Gastroesophageal sphincter (tissue), 4 donors: Measurements from ENCODE around the gene CENPV. TPM values are rescaled to one million over a fixed set of nuclear protein-coding genes. Genes with fewer than 3 reads are reported as not detected.

ENCODE experiments used
- ATAC-seq: fragments of 150-250 bp; one replicate; pipeline ENCODE4 v1.9.1; 2016; ENCODE audit warnings: mild to moderate bottlenecking, moderate library complexity
- H3K27ac ChIP-seq, 4 donors: fragments of 200-600 bp; sonication (generic) in 3 of 4; 1 replicate in 3 of 4; 2 replicates in 1 of 4; pipeline ENCODE4 v1.5.1; 2016 to 2019
- H3K27me3 ChIP-seq: fragments of 200-600 bp; sonication (generic); one replicate; pipeline ENCODE4 v1.5.1; 2019
- H3K36me3 ChIP-seq, 2 donors: fragments of 200-600 bp; sonication (generic); one replicate each; pipeline ENCODE4 v1.5.1; 2019; ENCODE audit warnings: control low read depth in 1 of 2
- H3K4me1 ChIP-seq, 3 donors: fragments of 200-600 bp; sonication (generic); 1 replicate in 2 of 3; 2 replicates in 1 of 3; pipeline ENCODE4 v1.5.1; 2016 to 2019; ENCODE audit warnings: control low read depth in 2 of 3
- H3K4me3 ChIP-seq, 2 donors: fragments of 200-600 bp; sonication (generic); one replicate each; pipeline ENCODE4 v1.5.1; 2019; ENCODE audit warnings: mild to moderate bottlenecking in 1 of 2, moderate library complexity in 1 of 2
- H3K9me3 ChIP-seq, 3 donors: fragments of 200-600 bp; sonication (generic); one replicate each; pipeline ENCODE4 v1.5.1; 2017 to 2019; ENCODE audit warnings: control low read depth in 2 of 3
- CTCF ChIP-seq, 4 experiments: fragments of 200-600 bp in 2 of 4; fragments of 450-650 bp in 2 of 4; sonication (generic) in 1 of 4; IDR thresholded peaks; one replicate each; pipeline ENCODE4 v1.5.1; 2017 to 2019; ENCODE audit warnings: antibody characterized with exemption in 4 of 4, mild to moderate bottlenecking in 2 of 4, moderate library complexity in 2 of 4
- EP300 ChIP-seq: sonication (generic); formaldehyde crosslinking; IDR thresholded peaks from one replicate; pipeline ENCODE4 v1.6.1; 2017; ENCODE audit warnings: antibody characterized with exemption, mild to moderate bottlenecking
- POLR2A ChIP-seq, 2 donors: fragments of 450-650 bp; IDR thresholded peaks; one replicate each; pipeline ENCODE4 v1.6.1; 2017; ENCODE audit warnings: antibody characterized with exemption in 2 of 2, mild to moderate bottlenecking in 2 of 2, moderate library complexity in 1 of 2
- POLR2AphosphoS5 ChIP-seq: sonication (generic); formaldehyde crosslinking; IDR thresholded peaks from one replicate; pipeline ENCODE4 v1.6.1; 2017; ENCODE audit warnings: antibody characterized with exemption
- WGBS, 2 donors: methylation state at CpG; one replicate each; pipeline ENCODE4 v1.1.5; 2018; ENCODE audit warnings: low coverage in 1 of 2; 5-methylcytosine and 5-hydroxymethylcytosine counted together
- total RNA-seq, 4 donors: library from RNA; depleted of rRNA; stranded (reverse); fragments of >200 nt; gene quantifications; one replicate each; pipeline ENCODE4 v1.1.0, GENCODE V29; 2016

The CENPV gene
- total RNA-seq, 4 donors from 2014 or later, result 7.3 to 16.4 (median 10.3) TPM

DNA sequence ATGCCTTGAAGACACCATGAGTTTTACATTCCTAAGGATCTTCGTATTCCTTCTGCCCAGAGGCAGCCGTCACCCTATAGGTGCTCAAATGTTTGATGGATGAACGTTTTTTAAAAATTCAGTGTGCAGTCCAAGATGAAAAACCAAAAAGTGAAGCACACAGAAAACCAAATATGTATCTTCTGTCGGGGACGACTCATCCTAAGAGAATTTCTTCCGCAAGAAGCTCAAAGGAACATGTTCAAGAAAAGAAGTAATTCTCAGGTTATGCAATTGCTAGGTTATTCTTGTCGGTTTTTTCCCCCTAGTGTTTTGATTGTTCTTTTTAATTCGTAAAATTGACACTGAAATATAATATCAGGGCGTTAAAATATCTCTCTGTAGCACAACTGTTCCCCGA, 1.4 kb downstream of the CENPV start:
- no peak for ATAC-seq
- Histone ChIP-seq H3K4me1 (peaks cover 0 to 20% (median 3%) of the 10 kb centered on the region in 3 donors), H3K27ac (no peak overlapping the region), H3K4me3 (peak overlapping the region; percentile 81 to 84), H3K27me3 (no peaks in the 10 kb centered on the region), H3K9me3 (no peaks in the 10 kb centered on the region), H3K36me3 (peaks cover 0 to 24% of the 10 kb centered on the region in 2 donors)
- no peak for TF ChIP-seq EP300
- 21 to 35% methylated on average over 10 of the region's 10 CpGs for WGBS, 2 donors

DNA sequence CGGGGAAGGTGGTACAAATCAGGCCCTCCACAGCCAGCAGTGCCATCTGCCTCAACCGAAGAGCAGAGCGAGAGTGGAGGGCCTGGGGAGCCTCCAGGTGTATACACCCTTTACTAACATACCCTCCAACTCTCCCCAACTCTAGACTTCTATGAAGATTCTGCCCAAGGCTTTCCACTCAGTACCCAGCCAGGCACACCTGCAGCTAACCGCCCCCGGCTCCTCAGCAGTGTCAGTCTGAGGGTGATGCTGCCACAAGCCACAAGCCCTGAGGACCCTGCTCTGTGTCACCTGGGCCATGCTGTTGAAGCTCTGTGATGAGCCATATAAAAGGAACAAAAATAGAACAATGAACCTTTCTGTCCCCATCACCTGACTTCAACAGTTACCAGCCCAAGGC, 3.8 kb downstream of the CENPV start:
- Histone ChIP-seq H3K4me3 (no peak overlapping the region), H3K36me3 (peaks cover 0 to 43% of the 10 kb centered on the region in 2 donors), H3K27me3 (no peaks in the 10 kb centered on the region), H3K4me1 (peaks cover 0 to 20% (median 3%) of the 10 kb centered on the region in 3 donors), H3K27ac (no peak overlapping the region), H3K9me3 (no peaks in the 10 kb centered on the region)
- WGBS, 2 donors, result no CpG with 5 or more reads among the region's 5 CpGs
- ATAC-seq, result no peak
- TF ChIP-seq CTCF (IDR thresholded peaks at IDR 0.05), result no peak
- no peak for TF ChIP-seq POLR2AphosphoS5
- no peak for TF ChIP-seq EP300
- TF ChIP-seq POLR2A (IDR thresholded peaks at IDR 0.05), result no peak

DNA sequence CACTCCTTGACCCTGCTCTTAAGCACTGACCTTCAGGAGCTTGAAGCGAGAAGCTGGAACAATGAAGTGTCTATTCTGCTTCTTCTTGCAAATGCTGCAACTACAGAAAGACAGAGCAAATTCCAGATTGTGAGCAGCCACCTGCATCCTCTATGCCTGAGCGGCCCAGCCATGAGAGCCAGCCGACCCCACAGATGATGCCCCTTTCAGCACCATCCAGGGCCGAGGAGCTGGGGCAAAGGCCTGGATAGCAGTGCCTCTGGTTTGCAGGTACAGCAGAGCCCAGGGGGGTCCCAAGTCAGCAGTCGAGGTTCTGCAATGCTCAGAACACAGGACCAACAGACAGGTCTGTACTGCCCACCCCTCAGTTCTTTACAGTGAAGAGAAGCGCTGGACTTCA, 4.7 kb downstream of the CENPV start:
- TF ChIP-seq POLR2AphosphoS5 (no peak), CTCF (IDR thresholded peaks at IDR 0.05) (no peak), POLR2A (IDR thresholded peaks at IDR 0.05) (no peak), EP300 (no peak)
- H3K27me3 ChIP-seq, result no peaks in the 10 kb centered on the region
- no peak for ATAC-seq
- WGBS, 2 donors, result no CpG with 5 or more reads among the region's 6 CpGs
- peaks cover 0 to 52% of the 10 kb centered on the region in 2 donors for H3K36me3 ChIP-seq
- H3K9me3 ChIP-seq, result no peaks in the 10 kb centered on the region
- no peak overlapping the region for H3K27ac ChIP-seq
- peaks cover 0 to 18% (median 3%) of the 10 kb centered on the region in 3 donors for H3K4me1 ChIP-seq
- no peak overlapping the region for H3K4me3 ChIP-seq

DNA sequence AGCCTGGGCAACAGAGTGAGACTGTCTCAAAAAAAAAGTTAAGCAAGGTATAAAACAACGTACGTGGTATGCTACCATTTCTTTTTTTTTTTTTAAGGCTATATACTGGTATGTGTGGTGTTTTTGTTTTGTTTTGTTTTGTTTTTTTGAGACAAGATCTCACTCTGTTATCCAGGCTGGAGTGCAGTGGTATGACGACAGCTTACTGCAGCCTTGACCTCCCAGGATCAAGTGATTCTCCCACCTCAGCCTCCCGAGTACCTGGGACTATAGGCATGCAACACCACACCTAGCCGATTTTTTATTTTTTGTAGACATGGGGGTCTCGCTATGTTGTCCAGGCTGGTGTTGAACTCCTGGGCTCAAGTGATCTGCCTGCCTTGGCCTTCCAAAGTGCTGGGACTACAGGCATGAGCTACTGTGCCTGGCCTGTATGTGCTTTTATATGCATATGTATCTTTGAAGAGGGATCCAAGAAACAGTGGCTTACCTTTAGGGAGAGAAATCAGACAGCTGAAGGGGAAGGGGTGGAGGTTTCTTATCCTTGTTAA, 6.5 kb downstream of the CENPV start:
- TF ChIP-seq POLR2AphosphoS5 (no peak), CTCF (IDR thresholded peaks at IDR 0.05) (no peak), POLR2A (IDR thresholded peaks at IDR 0.05) (no peak), EP300 (no peak)
- H3K27me3 ChIP-seq, result no peaks in the 10 kb centered on the region
- no peak overlapping the region for H3K4me3 ChIP-seq
- H3K9me3 ChIP-seq, result no peaks in the 10 kb centered on the region
- H3K36me3 ChIP-seq, result peaks cover 0 to 66% of the 10 kb centered on the region in 2 donors
- ATAC-seq, result no peak
- H3K4me1 ChIP-seq, result peaks cover 0 to 2% (median 0%) of the 10 kb centered on the region in 3 donors
- WGBS, 2 donors, result 92 to 100% methylated on average over 4 of the region's 6 CpGs
- no peak overlapping the region for H3K27ac ChIP-seq

DNA sequence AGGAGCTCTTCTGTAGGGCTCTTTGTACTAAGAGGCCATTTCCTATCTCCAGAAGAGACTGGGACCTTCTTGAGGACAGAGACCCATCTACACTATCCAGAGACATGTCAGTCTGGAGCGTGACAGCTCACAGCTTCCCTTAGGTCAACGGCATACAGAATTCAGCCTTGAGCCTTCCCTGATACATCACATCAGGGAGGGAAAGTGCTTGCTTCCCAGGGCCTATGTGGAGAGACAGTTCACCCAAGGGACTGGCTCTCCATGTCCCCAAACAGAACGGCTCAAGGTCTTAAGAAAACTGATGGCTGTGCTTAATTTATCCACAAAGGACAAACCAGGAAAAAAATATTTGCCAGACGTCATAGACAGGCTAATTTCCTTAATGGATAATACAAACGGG, 7.7 kb downstream of the CENPV start:
- Histone ChIP-seq H3K9me3 (no peaks in the 10 kb centered on the region), H3K4me1 (no peaks in the 10 kb centered on the region), H3K27me3 (no peaks in the 10 kb centered on the region), H3K27ac (no peak overlapping the region), H3K4me3 (no peak overlapping the region), H3K36me3 (peaks cover 0 to 66% of the 10 kb centered on the region in 2 donors)
- ATAC-seq, result no peak
- TF ChIP-seq POLR2A (IDR thresholded peaks at IDR 0.05) (no peak), EP300 (no peak), CTCF (IDR thresholded peaks at IDR 0.05) (no peak)
- WGBS, 2 donors, result 79 to 80% methylated on average over 3 to 4 of the region's 5 CpGs
